ENCODE measurements around the gene EFNA5.

GRCh38 chr5:107418071-107418470 lies 252.7 kb downstream of the EFNA5 start:
- TF ChIP-seq POLR2A (IDR thresholded peaks at IDR 0.05) (no peak), CTCF (IDR thresholded peaks at IDR 0.05) (no peak)

All from vagina (tissue), 2 donors.